HG03457 (cell line): ENCODE data around the gene RNASE9.
"Not testable (repeated sequence)": the region's sequence is repeated elsewhere in the genome, so short reads cannot be mapped to it uniquely, and the experiment has no call there.

Experiments
- ATAC-seq: cut with Tn5 transposase; IDR thresholded peaks from one replicate; pipeline ENCODE4 v1.9.1; 2021; ENCODE audit warnings: moderate number of reproducible peaks; ENCODE audit not compliant: unreplicated experiment

The RNASE9 gene

GRCh38 chr14:20578325-20578724, 17.5 kb upstream of the RNASE9 start:
- no peak for ATAC-seq

GRCh38 chr14:20572382-20572990, 11.6 kb upstream of the RNASE9 start:
- ATAC-seq: not testable (repeated sequence)

DNA sequence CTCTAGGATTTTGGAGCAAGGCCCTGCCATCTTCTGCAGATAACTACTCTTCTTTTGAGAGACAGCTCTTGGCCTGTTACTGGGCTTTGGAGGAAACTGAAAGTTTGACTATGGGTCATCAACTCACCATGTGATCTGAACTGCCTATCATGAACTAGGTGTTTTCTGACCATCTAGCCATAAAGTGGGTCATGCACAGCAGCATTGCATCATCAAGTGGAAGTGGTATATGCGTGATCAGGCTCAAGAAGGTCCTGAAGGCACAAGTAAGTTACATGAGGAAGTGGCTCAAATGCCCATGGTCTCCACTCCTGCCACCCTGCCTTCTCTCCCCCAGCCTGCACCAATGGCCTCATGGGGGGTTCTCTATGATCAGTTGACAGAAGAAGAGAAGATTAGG, 9.9 kb upstream of the RNASE9 start:
- ATAC-seq: not testable (repeated sequence)

DNA sequence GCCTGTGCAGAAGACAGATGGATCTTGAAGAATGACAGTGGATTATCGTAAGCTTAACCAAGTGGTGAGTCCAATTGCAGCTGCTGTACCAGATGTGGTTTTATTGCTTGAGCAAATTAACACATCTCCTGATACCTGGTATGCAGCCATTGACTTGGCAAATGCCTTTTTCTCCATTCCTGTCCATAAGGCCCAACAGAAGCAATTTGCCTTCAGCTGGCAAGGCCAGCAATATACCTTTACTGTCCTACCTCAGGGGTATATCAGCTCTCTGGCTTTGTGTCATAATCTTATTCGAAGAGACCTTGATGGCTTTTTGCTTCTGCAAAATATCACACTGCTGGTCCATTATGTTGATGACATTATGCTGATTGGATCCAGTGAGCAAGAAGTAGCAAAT, 9.0 kb upstream of the RNASE9 start:
- not testable (repeated sequence) for ATAC-seq

- no peak for ATAC-seq
These were observed 8.2 kb upstream of the RNASE9 start for GRCh38 chr14:20569066-20569465.

GRCh38 chr14:20568393-20568792, 7.5 kb upstream of the RNASE9 start:
- no peak for ATAC-seq

DNA sequence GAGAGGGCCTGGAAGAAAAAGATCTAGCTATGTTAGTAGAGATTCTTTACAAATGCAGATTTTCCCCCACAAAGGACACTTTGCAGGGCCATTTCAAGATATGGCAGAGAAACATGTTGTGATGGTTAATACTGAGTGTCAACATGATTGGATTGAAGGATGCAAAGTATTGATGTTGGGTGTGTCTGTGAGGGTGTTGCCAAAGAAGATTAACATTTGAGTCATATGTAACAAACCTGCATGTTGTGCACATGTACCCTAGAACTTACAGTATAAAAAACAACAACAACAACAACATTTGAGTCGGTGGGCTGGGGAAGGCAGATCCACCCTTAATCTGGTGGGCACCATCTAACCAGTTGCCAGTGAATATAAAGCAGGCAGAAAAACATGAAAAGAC, 6.4 kb upstream of the RNASE9 start:
- ATAC-seq: not testable (repeated sequence)

GRCh38 chr14:20564501-20564997, 3.7 kb upstream of the RNASE9 start:
- ATAC-seq: no peak

- ATAC-seq: no peak
These were observed 3.1 kb upstream of the RNASE9 start for GRCh38 chr14:20563971-20564370.

GRCh38 chr14:20559461-20559904, 1.4 kb downstream of the RNASE9 start:
- no peak for ATAC-seq

- ATAC-seq: no peak
These were observed 3.7 kb downstream of the RNASE9 start for GRCh38 chr14:20557212-20557542.

DNA sequence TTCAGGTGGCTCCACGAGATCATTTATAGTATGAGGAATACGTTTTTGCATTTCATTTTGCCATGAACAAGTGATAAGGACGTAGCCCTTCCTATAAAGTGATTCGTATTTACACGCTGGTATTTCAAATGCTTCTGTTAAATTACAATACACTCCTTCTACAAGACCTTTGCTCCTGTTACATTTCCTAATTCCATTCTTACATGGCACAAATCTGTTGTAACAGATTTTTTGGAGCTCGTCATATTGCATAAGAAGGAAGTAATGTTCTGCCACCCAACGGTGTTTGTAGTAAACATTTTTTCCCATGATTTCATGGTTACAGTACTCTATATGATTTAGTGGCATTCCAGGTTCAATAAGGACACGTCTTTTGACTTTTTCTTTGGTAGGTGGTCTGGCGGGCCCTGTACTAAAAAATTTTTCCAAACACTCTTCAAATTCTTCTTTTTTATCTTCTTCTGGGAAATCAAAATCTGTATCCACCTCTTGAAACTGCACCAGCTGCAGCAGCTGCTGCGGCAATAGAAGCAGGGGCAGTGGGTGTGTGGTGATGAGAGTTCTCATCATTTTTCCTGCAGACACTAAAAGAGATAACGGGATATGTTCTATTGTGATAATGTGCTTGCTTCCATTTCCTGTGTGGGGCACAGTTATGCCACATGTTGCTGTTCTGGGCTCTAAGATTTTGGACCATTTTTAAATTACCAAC, 4.2 kb downstream of the RNASE9 start:
- no peak for ATAC-seq

DNA sequence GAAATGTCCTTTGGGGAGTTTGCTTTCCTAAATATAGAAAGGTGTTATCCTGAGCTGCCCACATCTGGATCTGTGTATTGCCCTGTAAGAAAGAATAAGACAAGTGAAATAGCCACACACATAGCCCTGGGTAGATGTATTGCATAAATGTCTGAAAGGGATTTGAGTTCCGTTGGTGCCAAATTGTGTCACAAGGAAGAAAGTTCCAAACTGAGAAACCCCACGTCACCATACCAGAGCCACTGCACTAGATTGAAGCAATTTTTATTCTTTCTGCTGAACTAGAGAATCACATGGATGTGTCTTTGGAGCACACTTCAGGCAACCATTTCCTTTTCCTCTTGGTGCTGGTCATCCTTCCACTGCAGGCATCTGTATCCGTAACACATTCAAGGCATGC, 5.0 kb downstream of the RNASE9 start:
- no peak for ATAC-seq

GRCh38 chr14:20553024-20553423, 7.8 kb downstream of the RNASE9 start:
- ATAC-seq: no peak

DNA sequence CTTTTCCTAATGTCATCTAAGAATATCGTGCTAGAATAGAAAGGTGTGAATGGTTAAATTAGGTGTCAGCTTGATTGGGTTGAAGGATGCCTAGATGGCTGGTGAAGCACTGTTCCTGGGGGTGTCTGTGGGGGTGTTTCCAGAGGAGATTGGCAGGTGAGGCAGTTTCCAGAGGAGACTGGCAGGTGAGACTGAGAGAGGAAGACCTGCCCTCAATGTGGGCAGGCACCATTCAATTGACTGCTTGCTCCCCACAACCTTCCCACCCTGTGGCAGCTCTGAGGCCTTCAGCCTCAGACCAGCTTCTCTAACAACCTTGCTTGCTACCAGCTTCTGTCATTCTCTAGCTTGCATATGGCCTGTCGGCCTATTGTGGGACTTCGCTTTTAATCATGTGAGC, 9.2 kb downstream of the RNASE9 start:
- no peak for ATAC-seq

DNA sequence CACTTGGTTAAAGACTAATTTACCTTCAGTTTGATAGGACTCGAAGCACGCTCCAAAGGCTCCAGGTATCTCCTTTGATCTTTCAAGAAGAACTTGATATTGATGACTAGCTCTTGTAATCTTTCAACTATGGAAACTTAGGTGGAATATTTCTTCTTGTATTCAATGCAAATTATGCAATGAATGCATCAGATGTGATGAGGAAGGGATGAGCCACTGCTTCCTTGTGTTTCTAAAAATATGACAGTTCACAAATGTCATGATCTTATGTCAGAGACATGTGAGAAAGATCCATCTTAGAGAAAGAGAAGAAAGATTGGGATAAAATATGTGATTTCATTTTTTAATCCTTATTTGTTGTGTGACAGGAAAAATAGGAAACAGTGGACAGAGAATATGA, 9.9 kb downstream of the RNASE9 start:
- ATAC-seq: no peak

- ATAC-seq: no peak
These were observed 12.3 kb downstream of the RNASE9 start for GRCh38 chr14:20548414-20549158.

DNA sequence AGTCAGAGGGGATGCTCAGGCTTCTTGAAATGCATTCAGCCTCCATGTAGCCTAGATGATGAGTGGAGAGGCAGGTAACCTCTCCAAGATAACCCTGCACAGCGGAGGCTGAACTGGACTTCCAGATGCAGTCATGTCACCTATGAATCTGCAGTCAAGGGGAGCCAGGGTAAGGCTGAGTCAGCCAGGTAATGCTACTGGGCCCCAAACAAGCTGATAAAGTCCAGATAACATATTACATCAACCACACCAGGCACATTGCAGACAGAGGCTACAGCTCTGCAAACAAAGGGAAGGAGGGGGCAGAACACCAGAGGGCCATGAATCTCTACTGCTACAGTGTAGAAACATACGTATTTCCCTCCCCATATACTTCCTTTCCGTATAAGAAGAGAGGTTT, 14.0 kb downstream of the RNASE9 start:
- no peak for ATAC-seq

- no peak for ATAC-seq
These were observed 20.9 kb downstream of the RNASE9 start for GRCh38 chr14:20539906-20540305.

DNA sequence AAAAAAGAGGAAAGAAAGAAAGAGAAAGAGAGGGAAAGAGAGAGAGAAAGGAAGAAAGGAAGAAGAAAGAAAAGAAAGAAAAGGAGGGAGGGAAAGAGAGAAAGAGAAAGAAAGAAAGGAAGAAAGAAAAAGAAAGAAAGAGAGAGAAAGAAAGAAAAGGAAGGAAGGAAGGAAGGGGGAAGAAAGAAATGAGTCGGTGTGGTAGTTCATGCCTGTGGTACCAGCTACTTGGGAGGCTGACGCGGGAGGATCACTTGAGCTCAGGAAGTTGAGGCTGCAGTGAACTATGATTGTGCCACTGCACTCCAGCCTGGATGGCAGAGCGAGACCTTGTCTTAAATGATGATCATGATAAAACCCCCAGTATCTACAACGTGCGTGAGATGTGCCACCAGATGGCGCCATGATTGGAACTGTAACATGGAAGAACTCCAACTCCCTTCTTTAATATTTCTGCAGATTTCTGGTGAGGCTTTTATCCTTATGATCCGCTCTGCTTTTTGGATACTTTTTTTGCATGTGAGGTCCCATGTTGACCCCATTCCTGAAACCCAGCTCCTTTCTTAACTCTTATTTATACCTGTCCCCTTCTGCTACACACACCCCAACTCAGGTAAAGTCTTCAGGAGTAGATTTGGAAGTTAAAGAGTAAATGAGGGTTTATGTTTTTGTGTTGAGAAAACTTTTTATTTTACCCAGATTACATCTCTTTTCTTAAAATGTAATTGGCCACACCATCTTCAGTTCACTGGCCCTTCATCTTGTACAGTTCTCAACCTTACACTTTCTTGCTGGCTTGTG, 29.9 kb downstream of the RNASE9 start:
- ATAC-seq: no peak

GRCh38 chr14:20529806-20530205, 31.0 kb downstream of the RNASE9 start:
- no peak for ATAC-seq
